K562 (cell line): Measurements from ENCODE around the gene TNFAIP3. TPM values are rescaled to one million over a fixed set of nuclear protein-coding genes. Genes with fewer than 3 reads are reported as not detected.

Source experiments
- DIDO1 ChIP-seq: fragments of 450-650 bp; IDR thresholded peaks from 2 replicates; pipeline ENCODE4 v1.6.1; 2016; ENCODE audit warnings: low read depth, missing biosample characterization, missing genetic modification characterization
- EP400 ChIP-seq: fragments of 450-650 bp; IDR thresholded peaks from 2 replicates; pipeline ENCODE4 v1.6.1; 2017; ENCODE audit warnings: antibody characterized with exemption, mild to moderate bottlenecking, moderate library complexity
- ETV5 ChIP-seq: sonication (generic); formaldehyde crosslinking; IDR thresholded peaks from 2 replicates; pipeline ENCODE4 v1.4.0; 2020; ENCODE audit warnings: low read depth, mild to moderate bottlenecking, missing genetic modification reagents
- FOXK2 ChIP-seq, 2 experiments: fragments of 450-650 bp; IDR thresholded peaks in 1 of 2; conservative IDR thresholded peaks in 1 of 2; 2 replicates each; pipeline ENCODE4 v1.6.1; 2016; ENCODE audit warnings: low read depth in 2 of 2, mild to moderate bottlenecking in 1 of 2
- HDAC1 ChIP-seq, 2 experiments: fragments of 450-650 bp; IDR thresholded peaks; 2 replicates each; pipeline ENCODE4 v1.6.1; 2016 to 2017; ENCODE audit warnings: inconsistent platforms in 1 of 2, mild to moderate bottlenecking in 1 of 2, moderate library complexity in 1 of 2
- JUN ChIP-seq, 2 experiments: sonication (generic) in 1 of 2; formaldehyde crosslinking in 1 of 2; IDR thresholded peaks; 2 replicates each; pipeline versions ENCODE4 v1.6.1 to v1.8.0; 2012 to 2022; ENCODE audit warnings: borderline replicate concordance in 2 of 2, mild to moderate bottlenecking in 2 of 2, improper control_type of control experiment in 1 of 2, low read depth in 1 of 2, low read length in 1 of 2, missing genetic modification reagents in 1 of 2
- LEF1 ChIP-seq: fragments of 450-650 bp; IDR thresholded peaks from 2 replicates; pipeline ENCODE4 v1.6.1; 2016; ENCODE audit warnings: mild to moderate bottlenecking
- NCOA1 ChIP-seq: fragments of 450-650 bp; IDR thresholded peaks from 2 replicates; pipeline ENCODE4 v1.6.1; 2016; ENCODE audit warnings: low read depth
- PKNOX1 ChIP-seq: fragments of 450-650 bp; IDR thresholded peaks from 2 replicates; pipeline ENCODE4 v1.6.1; 2016
- RNF2 ChIP-seq: sonication (generic); IDR thresholded peaks from 2 replicates; pipeline ENCODE4 v1.6.1; 2016
- SIN3B ChIP-seq: fragments of 450-650 bp; IDR thresholded peaks from 2 replicates; pipeline ENCODE4 v1.6.1; 2017; ENCODE audit warnings: low read depth, mild to moderate bottlenecking, moderate library complexity
- SMAD3 ChIP-seq: fragments of 450-650 bp; formaldehyde crosslinking; conservative IDR thresholded peaks from 2 replicates; pipeline ENCODE4 v1.4.0; 2020; ENCODE audit warnings: mild to moderate bottlenecking
- SRSF9 ChIP-seq: fragments of 200-400 bp; formaldehyde crosslinking; IDR thresholded peaks from 2 replicates; pipeline ENCODE4 v1.6.1; 2017; ENCODE audit warnings: low read depth, low read length, borderline replicate concordance
- SUPT5H ChIP-seq: fragments of 450-650 bp; IDR thresholded peaks from 2 replicates; pipeline ENCODE4 v1.6.1; 2016
- USF1 ChIP-seq: sonication (generic); formaldehyde crosslinking; IDR thresholded peaks from 2 replicates; pipeline ENCODE4 v1.9.0; 2022; ENCODE audit warnings: mild to moderate bottlenecking, missing genetic modification reagents
- ZNF212 ChIP-seq: fragments of 450-650 bp; formaldehyde crosslinking; IDR thresholded peaks from 2 replicates; pipeline ENCODE4 v1.4.0; 2020; ENCODE audit warnings: mild to moderate bottlenecking
- ZNF347 ChIP-seq: fragments of 450-650 bp; formaldehyde crosslinking; IDR thresholded peaks from 2 replicates; pipeline ENCODE4 v1.4.0; 2020; ENCODE audit warnings: low read depth, mild to moderate bottlenecking, moderate library complexity
- ZNF354B ChIP-seq: fragments of 250-450 bp; sonication (Bioruptor Pico); IDR thresholded peaks from 2 replicates; pipeline ENCODE4 v1.4.0; 2020
- ZNF407 ChIP-seq: fragments of 450-650 bp; IDR thresholded peaks from 2 replicates; pipeline ENCODE4 v1.6.1; 2016; ENCODE audit warnings: low read depth
- polyA plus RNA-seq, 8 experiments: library from polyadenylated mRNA; depleted of rRNA in 4 of 8; stranded (reverse) in 5 of 8; unstranded in 3 of 8; fragments of >200 nt; fragmentation: Nextera tagmentation in 2 of 8; fragmentation: Illumina TruSeq in 1 of 8; extraction: Ambion mirVana in 2 of 8; extraction: Trizol in 1 of 8; gene quantifications; 2 replicates each; pipeline versions ENCODE4 v1.2.1 to v1.2.3, GENCODE V29; 2011 to 2014; ENCODE audit warnings: inconsistent platforms in 1 of 8, missing spikeins in 1 of 8
- total RNA-seq, 7 experiments: library from RNA; depleted of rRNA in 6 of 7; stranded (reverse); fragments of >200 nt in 6 of 7; fragmentation: Illumina TruSeq in 2 of 7; extraction: Trizol in 2 of 7; gene quantifications; 2 replicates each; pipeline versions ENCODE4 v1.2.1 to v1.2.3, GENCODE V29; 2011 to 2021; ENCODE audit warnings: low replicate concordance in 1 of 7

TNFAIP3 gene
- total and polyA plus RNA-seq, 9 of the 15 experiments (the other 6 are each of a cell fraction or from before 2014, with no cell fraction given) = 0.79 to 17.0 (median 6.4) TPM

- TF ChIP-seq RNF2 (peak; percentile 87; the same call in 1 of the 2 replicates), DIDO1 (tag) (peak; percentile 13; the same call in 1 of the 2 replicates), SUPT5H (0 out of 2 replicates have a peak, but pooled peaks have one; percentile 40), SMAD3 (CRISPR knock-in tag) (no peak; the same call in 1 of the 2 replicates), ZNF347 (CRISPR knock-in tag) (no peak), ZNF212 (CRISPR knock-in tag) (no peak), ZNF407 (no peak), FOXK2 (conservative IDR thresholded peaks at IDR 0.05 in 1 of 2, IDR thresholded peaks at IDR 0.05 in 1 of 2; ENCODE audit: low read depth in 2 of 2) (peak in 1 of 2 experiments; percentile 45; a peak in 1 of 4 replicates), SRSF9 (no peak), SIN3B (0 out of 2 replicates have a peak, but pooled peaks have one; percentile 25), USF1 (peak; percentile 72), JUN (IDR thresholded peaks at IDR 0.05; ENCODE audit: borderline replicate concordance, low read depth, low read length) (peak; percentile 96), JUN (CRISPR knock-in tag; IDR thresholded peaks at IDR 0.05; ENCODE audit: borderline replicate concordance) (peak; percentile 91), LEF1 (peak; percentile 79), ZNF354B (CRISPR knock-in tag) (no peak), PKNOX1 (peak; percentile 35; the same call in 1 of the 2 replicates), ETV5 (CRISPR knock-in tag) (peak; percentile 59; the same call in 1 of the 2 replicates), HDAC1 (IDR thresholded peaks at IDR 0.05) (peak in 1 of 2 experiments; percentile 84; a peak in 2 of 4 replicates), EP400 (peak; percentile 88), NCOA1 (peak; percentile 46; the same call in 1 of the 2 replicates)
These were observed 702 bp upstream of the TNFAIP3 start (continued) for GRCh38 chr6:137866200-137866913.
